ENCODE measurements around the gene VKORC1. TPM values are rescaled to one million over a fixed set of nuclear protein-coding genes. Genes with fewer than 3 reads are reported as not detected.
"Not testable (repeated sequence)": the region's sequence is repeated elsewhere in the genome, so short reads cannot be mapped to it uniquely, and the experiment has no call there.

Gene VKORC1
- total RNA-seq, 6 experiments from 2014 or later, result 123 to 184 (median 130) TPM

DNA sequence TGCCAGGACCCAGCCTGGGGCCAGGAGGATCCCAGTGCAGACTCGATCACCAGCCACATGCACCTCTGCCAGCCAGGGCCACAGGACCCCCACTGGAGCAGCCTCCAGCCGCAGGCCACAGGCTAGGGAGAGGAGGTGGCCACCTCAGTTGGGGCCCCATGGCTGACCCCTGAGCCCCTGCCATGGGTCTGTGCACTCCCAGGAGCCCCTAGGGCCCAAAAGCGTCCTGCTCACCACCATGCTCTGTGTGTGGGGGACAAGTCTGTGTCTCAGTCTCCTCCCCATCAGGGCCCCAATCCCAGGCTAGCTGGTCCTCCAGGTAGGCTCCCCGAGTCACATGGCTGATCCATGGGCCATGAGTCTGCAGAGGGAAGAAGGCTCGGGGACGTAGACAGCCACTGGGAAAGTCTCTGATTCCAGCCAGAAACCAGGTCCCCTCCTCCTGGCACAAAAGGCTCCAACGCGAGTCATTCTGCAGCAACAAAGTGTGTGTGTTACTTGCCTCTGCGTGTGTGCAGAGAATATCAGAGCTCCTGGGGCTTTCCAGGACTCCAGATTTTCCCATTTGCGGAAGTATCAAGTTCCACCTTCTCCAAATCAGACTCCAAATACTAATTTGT, 47.0 kb upstream of the VKORC1 start:
- Mint-ChIP-seq H3K27me3 (ENCODE audit: insufficient read depth) (peaks cover 5% of the 10 kb centered on the region), H3K4me3 (peak overlapping the region; percentile 85), H3K4me1 (ENCODE audit: low read depth) (peaks cover 28% of the 10 kb centered on the region), H3K9me3 (no peaks in the 10 kb centered on the region), H3K27ac (peak overlapping the region; percentile 85), H3K36me3 (ENCODE audit: low read depth) (no peaks in the 10 kb centered on the region)
- DNase-seq, result peak; percentile 50
- TF ChIP-seq, protein P1, sequence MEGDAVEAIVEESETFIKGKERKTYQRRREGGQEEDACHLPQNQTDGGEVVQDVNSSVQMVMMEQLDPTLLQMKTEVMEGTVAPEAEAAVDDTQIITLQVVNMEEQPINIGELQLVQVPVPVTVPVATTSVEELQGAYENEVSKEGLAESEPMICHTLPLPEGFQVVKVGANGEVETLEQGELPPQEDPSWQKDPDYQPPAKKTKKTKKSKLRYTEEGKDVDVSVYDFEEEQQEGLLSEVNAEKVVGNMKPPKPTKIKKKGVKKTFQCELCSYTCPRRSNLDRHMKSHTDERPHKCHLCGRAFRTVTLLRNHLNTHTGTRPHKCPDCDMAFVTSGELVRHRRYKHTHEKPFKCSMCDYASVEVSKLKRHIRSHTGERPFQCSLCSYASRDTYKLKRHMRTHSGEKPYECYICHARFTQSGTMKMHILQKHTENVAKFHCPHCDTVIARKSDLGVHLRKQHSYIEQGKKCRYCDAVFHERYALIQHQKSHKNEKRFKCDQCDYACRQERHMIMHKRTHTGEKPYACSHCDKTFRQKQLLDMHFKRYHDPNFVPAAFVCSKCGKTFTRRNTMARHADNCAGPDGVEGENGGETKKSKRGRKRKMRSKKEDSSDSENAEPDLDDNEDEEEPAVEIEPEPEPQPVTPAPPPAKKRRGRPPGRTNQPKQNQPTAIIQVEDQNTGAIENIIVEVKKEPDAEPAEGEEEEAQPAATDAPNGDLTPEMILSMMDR (IDR thresholded peaks at IDR 0.05), result no peak

GRCh38 chr16:31141071-31141469, 46.5 kb upstream of the VKORC1 start:
- not testable (repeated sequence) for H3K36me3 Mint-ChIP-seq (ENCODE audit: low read depth); H3K27me3 Mint-ChIP-seq (ENCODE audit: insufficient read depth); H3K4me3 Mint-ChIP-seq; H3K9me3 Mint-ChIP-seq; DNase-seq
- H3K4me1 Mint-ChIP-seq (ENCODE audit: low read depth), result peaks cover 28% of the 10 kb centered on the region
- peak overlapping the region; percentile 85; the same call in 1 of the 2 replicates for H3K27ac Mint-ChIP-seq

GRCh38 chr16:31138621-31139578, 44.3 kb upstream of the VKORC1 start:
- Mint-ChIP-seq H3K4me3 (peak overlapping the region; percentile 11; the same call in 1 of the 2 replicates), H3K27me3 (ENCODE audit: insufficient read depth) (peaks cover 11% of the 10 kb centered on the region), H3K4me1 (ENCODE audit: low read depth) (peaks cover 32% of the 10 kb centered on the region), H3K36me3 (ENCODE audit: low read depth) (no peaks in the 10 kb centered on the region), H3K27ac (peak overlapping the region; percentile 54), H3K9me3 (no peaks in the 10 kb centered on the region)
- TF ChIP-seq, protein P1 (IDR thresholded peaks at IDR 0.05), result no peak
- DNase-seq, result peak; percentile 71

GRCh38 chr16:31136822-31137499, 42.4 kb upstream of the VKORC1 start:
- not testable (repeated sequence) for H3K27ac Mint-ChIP-seq; DNase-seq; H3K9me3 Mint-ChIP-seq; H3K36me3 Mint-ChIP-seq (ENCODE audit: low read depth); H3K4me3 Mint-ChIP-seq
- Mint-ChIP-seq H3K4me1 (ENCODE audit: low read depth) (peaks cover 33% of the 10 kb centered on the region), H3K27me3 (ENCODE audit: insufficient read depth) (peaks cover 11% of the 10 kb centered on the region)

GRCh38 chr16:31136287-31136662, 41.7 kb upstream of the VKORC1 start:
- TF ChIP-seq, protein P1 (IDR thresholded peaks at IDR 0.05), result no peak
- peaks cover 11% of the 10 kb centered on the region for H3K27me3 Mint-ChIP-seq (ENCODE audit: insufficient read depth)
- no peaks in the 10 kb centered on the region for H3K36me3 Mint-ChIP-seq (ENCODE audit: low read depth)
- H3K27ac Mint-ChIP-seq, result no peak overlapping the region
- H3K4me1 Mint-ChIP-seq (ENCODE audit: low read depth), result peaks cover 26% of the 10 kb centered on the region
- H3K9me3 Mint-ChIP-seq, result no peaks in the 10 kb centered on the region
- DNase-seq, result no peak
- no peak overlapping the region for H3K4me3 Mint-ChIP-seq

DNA sequence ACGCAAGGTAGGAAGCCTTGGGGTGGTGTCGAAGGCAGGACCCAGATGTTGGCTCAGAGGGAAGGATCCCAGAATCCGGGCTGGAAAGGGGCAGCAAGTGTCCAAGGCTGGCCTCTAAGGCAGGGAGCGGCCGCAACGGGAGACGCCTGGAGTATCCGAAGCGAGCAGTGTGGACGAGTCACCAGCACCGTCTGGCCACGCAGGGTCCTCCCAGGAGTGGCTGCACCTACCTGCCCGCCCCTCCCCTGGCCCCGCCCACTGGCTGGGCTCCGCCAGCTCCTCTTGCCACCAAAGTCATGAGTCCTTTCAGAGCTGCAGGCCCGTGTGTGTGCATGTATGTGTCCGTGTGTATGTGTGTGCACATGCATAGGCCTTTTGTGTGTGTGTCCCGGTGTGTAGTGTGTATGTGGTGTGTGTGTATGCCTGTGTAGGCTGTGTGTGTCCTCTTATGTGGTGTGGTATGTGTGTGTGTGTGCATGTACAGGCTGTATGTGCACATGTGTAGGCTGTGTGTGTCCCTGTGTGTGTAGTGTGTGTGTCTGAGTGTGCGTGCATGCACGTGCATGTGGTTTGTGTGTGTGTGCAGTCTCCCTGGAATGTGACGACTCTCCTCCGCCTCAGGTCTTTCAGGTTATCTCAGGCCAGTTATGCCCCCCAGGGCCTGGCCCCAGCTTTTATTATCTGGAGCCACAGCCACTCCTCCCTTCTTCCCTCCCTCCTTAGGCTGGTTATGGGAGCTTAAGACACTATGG, 41.1 kb upstream of the VKORC1 start, which contains the start of gene PRSS8:
Gene PRSS8, minus strand, starts transcription at position 193 of the 752 bp plus-strand sequence. CDS start 229 bp downstream, outside the sequence.
- Mint-ChIP-seq H3K27ac (no peak within 1 kb of the TSS), H3K4me3 (no peak within 1 kb of the TSS), H3K27me3 (ENCODE audit: insufficient read depth) (peaks cover 10% of the 10 kb centered on the region), H3K36me3 (ENCODE audit: low read depth) (no peaks in the 10 kb centered on the region), H3K9me3 (no peaks in the 10 kb centered on the region), H3K4me1 (ENCODE audit: low read depth) (peaks cover 21% of the 10 kb centered on the region)
- TF ChIP-seq, protein P1 (IDR thresholded peaks at IDR 0.05), result no peak
- DNase-seq, result no peak

Measured in HFFc6 (cell line).